Measurements from ENCODE around the gene NOP56. TPM values are rescaled to one million over a fixed set of nuclear protein-coding genes. Genes with fewer than 3 reads are reported as not detected.

The NOP56 gene
- total and polyA plus RNA-seq, 2 of the 4 experiments (the other 2 are of a cell fraction), result 189 to 231 TPM

- no peak within 1 kb of the TSS for H2BK5ac ChIP-seq (ENCODE audit: low read depth, low read length, poor library complexity, severe bottlenecking)
- H3K9me3 ChIP-seq (ENCODE audit: control insufficient read depth, insufficient read depth, low read length), result no peaks in the 10 kb centered on the region
- in situ Hi-C loops (cut with MboI; ENCODE audit: low sequenced_read_pairs) (no loop called here), intact Hi-C loops (cut with micrococcal nuclease) (no loop called here), dilution Hi-C loops (cut with HindIII; ENCODE audit: low sequenced_read_pairs, unreplicated experiment) (no loop called here)
- H3K4me1 ChIP-seq (ENCODE audit: control insufficient read depth, insufficient read depth, low read length), result no peaks in the 10 kb centered on the region
- peak within 1 kb of the TSS; percentile 78; the same call in 1 of the 2 replicates for H3K23ac ChIP-seq (ENCODE audit: low read depth, low read length)
- H2BK120ac ChIP-seq (ENCODE audit: low read depth, low read length), result no peak within 1 kb of the TSS
- peak within 1 kb of the TSS; percentile 9; the same call in 1 of the 2 replicates for H3K4ac ChIP-seq (ENCODE audit: low read depth, low read length)
- TF ChIP-seq MXI1 (IDR thresholded peaks at IDR 0.05; ENCODE audit: borderline replicate concordance, low read depth, low read length) (no peak), BHLHE40 (IDR thresholded peaks at IDR 0.05; ENCODE audit: low read depth, low read length) (no peak), ELK1 (IDR thresholded peaks at IDR 0.05; ENCODE audit: borderline replicate concordance, low read depth, low read length) (no peak), CHD1 (IDR thresholded peaks at IDR 0.05; ENCODE audit: low read depth, low read length) (no peak), SMC3 (IDR thresholded peaks at IDR 0.05; ENCODE audit: low read depth, low read length) (no peak), CEBPB (IDR thresholded peaks at IDR 0.05; ENCODE audit: low read depth, low read length) (no peak), USF2 (IDR thresholded peaks at IDR 0.05; ENCODE audit: low read depth, low read length) (no peak), RFX5 (IDR thresholded peaks at IDR 0.05; ENCODE audit: low read depth, low read length) (no peak), RAD21 (IDR thresholded peaks at IDR 0.05; ENCODE audit: low read length) (no peak), MAZ (IDR thresholded peaks at IDR 0.05; ENCODE audit: borderline replicate concordance, low read depth, low read length) (no peak), RCOR1 (IDR thresholded peaks at IDR 0.05; ENCODE audit: insufficient replicate concordance, low read length) (no peak), NFE2L2 (IDR thresholded peaks at IDR 0.05; ENCODE audit: low read depth, low read length) (no peak)
- H3K18ac ChIP-seq (ENCODE audit: low read depth, low read length), result no peak within 1 kb of the TSS
- H4K8ac ChIP-seq (ENCODE audit: low read depth in 2 of 2, low read length in 2 of 2), result peak within 1 kb of the TSS; percentile 22 to 54; a peak in 2 of 4 replicates
- H4K91ac ChIP-seq (ENCODE audit: insufficient read depth, low read depth, low read length), result no peak within 1 kb of the TSS
- peak within 1 kb of the TSS; percentile 1; the same call in 1 of the 2 replicates for H3K56ac ChIP-seq (ENCODE audit: extremely low read depth, insufficient read depth, low read length)
- peak within 1 kb of the TSS; percentile 61 for H3K9ac ChIP-seq (ENCODE audit: low read depth, low read length)
- H2BK15ac ChIP-seq (ENCODE audit: low read depth, low read length), result no peak within 1 kb of the TSS
- H2BK20ac ChIP-seq (ENCODE audit: low read depth, low read length), result no peak within 1 kb of the TSS
- peak within 1 kb of the TSS; percentile 37 for H3K4me3 ChIP-seq (ENCODE audit: insufficient read depth, low read depth, low read length)
- peak within 1 kb of the TSS; percentile 30; the same call in 1 of the 2 replicates for H4K5ac ChIP-seq (ENCODE audit: low read depth, low read length)
- H2AFZ ChIP-seq (replicated peaks; ENCODE audit: low read length, poor library complexity), result peak within 1 kb of the TSS; percentile 84
- H3K9me1 ChIP-seq (ENCODE audit: insufficient read depth, low read length), result no peaks in the 10 kb centered on the region; the same call in 1 of the 2 replicates
- H3K79me1 ChIP-seq (ENCODE audit: low read depth in 1 of 2, low read length in 2 of 2), result no peaks in the 10 kb centered on the region
- no peak for DNase-seq
- H2AK5ac ChIP-seq (ENCODE audit: low read depth, low read length), result no peak within 1 kb of the TSS
- no TSS peak for BruUV-seq (replicated peaks)
- peak within 1 kb of the TSS; percentile 68 for H3K4me2 ChIP-seq (ENCODE audit: low read depth, low read length)
- no peaks in the 10 kb centered on the region; the same call in 1 of the 2 replicates for H4K20me1 ChIP-seq (ENCODE audit: insufficient read depth, low read length)
- no peak within 1 kb of the TSS; the same call in 1 of the 2 replicates for H3K14ac ChIP-seq (replicated peaks; ENCODE audit: low read depth, low read length)
- CTCF ChIA-PET, result interaction anchor here (0.6 kb wide), 1 partner anchor 25 kb away, joined by 3 read pairs; no protein-coding TSS in a partner anchor
- peaks cover 55% of the 10 kb centered on the region for H3K27me3 ChIP-seq (ENCODE audit: control insufficient read depth, insufficient read depth, low read length)
- H3K36me3 ChIP-seq (ENCODE audit: control insufficient read depth, insufficient read depth, low read length), result no peaks in the 10 kb centered on the region
- H2AK9ac ChIP-seq (replicated peaks; ENCODE audit: low read depth, low read length, poor library complexity), result peak within 1 kb of the TSS; percentile 20
- peak; percentile 69 for ATAC-seq (ENCODE audit: low read depth)
- H3K27ac ChIP-seq (ENCODE audit: insufficient read depth, low read length), result no peak within 1 kb of the TSS
- WGBS, 2 experiments (ENCODE audit: extremely low coverage in 2 of 2, insufficient read length in 1 of 2), result 8% methylated on average over 31 of the region's 106 CpGs; no CpG with 5 or more reads in 1 of the 2 experiments
- POLR2A ChIA-PET (ENCODE audit: unreplicated experiment), result no interaction called here
These were observed 39.8 kb downstream of the NOP56 start, which contains the start of gene EBF4 for GRCh38 chr20:2692036-2692885. EBF4 (plus strand) TSS chr20:2692780; CDS start chr20:2693646, 866 bp downstream.
